ENCODE measurements around the gene WDPCP.

DNA sequence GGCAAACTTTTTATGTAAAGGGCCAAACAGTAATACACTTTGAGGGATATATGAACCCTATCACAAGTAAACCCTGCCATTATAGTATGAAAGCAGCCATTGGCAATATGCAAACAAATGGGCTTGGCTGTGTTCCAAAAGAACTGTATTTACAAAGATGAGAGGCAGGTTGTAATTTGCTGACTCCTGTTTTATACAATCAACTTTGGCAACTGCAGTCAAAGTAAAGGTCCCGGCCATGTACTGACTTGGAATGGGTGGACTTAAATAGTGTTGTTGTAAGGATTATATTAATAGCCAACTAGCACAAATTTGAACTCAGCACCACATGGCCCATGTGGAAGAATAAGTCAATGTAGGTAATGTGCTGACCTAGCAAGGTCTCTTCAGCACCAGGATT, 223.4 kb downstream of the WDPCP start:
- TF ChIP-seq, protein P1, sequence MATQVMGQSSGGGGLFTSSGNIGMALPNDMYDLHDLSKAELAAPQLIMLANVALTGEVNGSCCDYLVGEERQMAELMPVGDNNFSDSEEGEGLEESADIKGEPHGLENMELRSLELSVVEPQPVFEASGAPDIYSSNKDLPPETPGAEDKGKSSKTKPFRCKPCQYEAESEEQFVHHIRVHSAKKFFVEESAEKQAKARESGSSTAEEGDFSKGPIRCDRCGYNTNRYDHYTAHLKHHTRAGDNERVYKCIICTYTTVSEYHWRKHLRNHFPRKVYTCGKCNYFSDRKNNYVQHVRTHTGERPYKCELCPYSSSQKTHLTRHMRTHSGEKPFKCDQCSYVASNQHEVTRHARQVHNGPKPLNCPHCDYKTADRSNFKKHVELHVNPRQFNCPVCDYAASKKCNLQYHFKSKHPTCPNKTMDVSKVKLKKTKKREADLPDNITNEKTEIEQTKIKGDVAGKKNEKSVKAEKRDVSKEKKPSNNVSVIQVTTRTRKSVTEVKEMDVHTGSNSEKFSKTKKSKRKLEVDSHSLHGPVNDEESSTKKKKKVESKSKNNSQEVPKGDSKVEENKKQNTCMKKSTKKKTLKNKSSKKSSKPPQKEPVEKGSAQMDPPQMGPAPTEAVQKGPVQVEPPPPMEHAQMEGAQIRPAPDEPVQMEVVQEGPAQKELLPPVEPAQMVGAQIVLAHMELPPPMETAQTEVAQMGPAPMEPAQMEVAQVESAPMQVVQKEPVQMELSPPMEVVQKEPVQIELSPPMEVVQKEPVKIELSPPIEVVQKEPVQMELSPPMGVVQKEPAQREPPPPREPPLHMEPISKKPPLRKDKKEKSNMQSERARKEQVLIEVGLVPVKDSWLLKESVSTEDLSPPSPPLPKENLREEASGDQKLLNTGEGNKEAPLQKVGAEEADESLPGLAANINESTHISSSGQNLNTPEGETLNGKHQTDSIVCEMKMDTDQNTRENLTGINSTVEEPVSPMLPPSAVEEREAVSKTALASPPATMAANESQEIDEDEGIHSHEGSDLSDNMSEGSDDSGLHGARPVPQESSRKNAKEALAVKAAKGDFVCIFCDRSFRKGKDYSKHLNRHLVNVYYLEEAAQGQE (IDR thresholded peaks at IDR 0.05; ENCODE audit: insufficient read depth in 1 of 2, low read depth in 2 of 2, low read length in 1 of 2) = no peak
- no peak for TF ChIP-seq POLR2AphosphoS5 (IDR thresholded peaks at IDR 0.05; ENCODE audit: low read depth, low read length)
